HG03025 (cell line): ENCODE measurements around the gene NR2C1.

Source experiments
- ATAC-seq: cut with Tn5 transposase; IDR thresholded peaks from one replicate; pipeline ENCODE4 v1.9.1; 2021; ENCODE audit warnings: mild to moderate bottlenecking, moderate library complexity; ENCODE audit not compliant: unreplicated experiment, low FRiP score

NR2C1 gene

DNA sequence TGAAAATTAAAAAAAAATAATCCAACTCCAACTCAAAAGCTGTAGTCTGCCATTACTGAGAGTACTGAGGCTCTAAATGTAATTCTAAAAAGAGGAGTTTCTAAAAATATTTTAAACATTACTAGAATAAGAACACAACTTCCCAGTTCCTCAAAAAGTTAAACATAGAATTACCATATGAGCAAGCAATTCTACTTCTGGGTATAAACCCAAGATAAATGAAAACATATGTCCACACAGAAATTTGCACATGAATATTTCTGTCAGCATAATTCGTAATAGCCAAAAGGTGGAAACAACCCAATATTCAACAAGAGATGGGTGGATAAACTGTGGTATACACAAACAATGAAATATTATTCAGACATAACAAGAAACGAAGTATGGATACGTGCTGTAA is 15.0 kb upstream of the NR2C1 start:
- no peak for ATAC-seq

DNA sequence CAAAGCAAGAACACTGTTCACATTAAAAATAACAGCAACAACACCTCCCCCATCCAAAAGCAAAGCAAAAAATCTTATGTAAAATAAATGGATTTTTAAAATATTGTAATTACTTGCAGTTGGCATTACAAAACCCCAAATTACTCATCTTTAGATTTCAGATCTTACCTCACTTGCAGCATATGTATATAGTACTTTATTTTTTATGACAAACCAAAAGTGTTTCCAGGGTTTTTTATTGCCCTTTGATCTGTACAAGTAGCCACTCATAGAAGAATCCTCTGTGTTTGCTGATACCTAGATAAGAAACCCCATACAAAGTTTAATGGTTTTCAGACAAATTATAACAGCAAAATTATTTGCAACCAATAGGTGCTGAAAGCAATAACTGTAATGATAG is 12.2 kb upstream of the NR2C1 start:
- no peak for ATAC-seq

- ATAC-seq: no peak
Observed at GRCh38 chr12:95083938-95084337, 10.5 kb upstream of the NR2C1 start.

DNA sequence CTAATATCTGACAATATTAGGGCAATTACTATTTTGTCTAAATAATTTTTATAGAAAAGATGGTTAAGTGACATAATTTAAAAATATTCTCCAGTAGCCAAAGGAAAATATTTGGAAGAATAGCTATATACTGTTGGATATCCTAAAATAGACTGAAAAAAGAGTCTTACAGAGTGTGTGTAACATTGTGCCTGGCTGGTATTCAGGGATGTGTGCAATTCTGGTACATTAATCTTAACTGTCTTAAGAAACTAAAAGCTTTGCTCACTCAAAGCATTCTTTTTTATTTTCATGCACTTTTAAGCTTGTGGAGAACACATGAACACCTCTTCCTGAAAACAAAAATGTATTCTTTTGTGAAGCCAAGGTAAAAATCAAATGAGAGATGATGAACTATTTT is 10.1 kb upstream of the NR2C1 start:
- ATAC-seq: no peak

GRCh38 chr12:95077341-95077740 is 3.9 kb upstream of the NR2C1 start:
- ATAC-seq: no peak

- no peak for ATAC-seq
Observed at GRCh38 chr12:95074766-95075165, 1.3 kb upstream of the NR2C1 start.

DNA sequence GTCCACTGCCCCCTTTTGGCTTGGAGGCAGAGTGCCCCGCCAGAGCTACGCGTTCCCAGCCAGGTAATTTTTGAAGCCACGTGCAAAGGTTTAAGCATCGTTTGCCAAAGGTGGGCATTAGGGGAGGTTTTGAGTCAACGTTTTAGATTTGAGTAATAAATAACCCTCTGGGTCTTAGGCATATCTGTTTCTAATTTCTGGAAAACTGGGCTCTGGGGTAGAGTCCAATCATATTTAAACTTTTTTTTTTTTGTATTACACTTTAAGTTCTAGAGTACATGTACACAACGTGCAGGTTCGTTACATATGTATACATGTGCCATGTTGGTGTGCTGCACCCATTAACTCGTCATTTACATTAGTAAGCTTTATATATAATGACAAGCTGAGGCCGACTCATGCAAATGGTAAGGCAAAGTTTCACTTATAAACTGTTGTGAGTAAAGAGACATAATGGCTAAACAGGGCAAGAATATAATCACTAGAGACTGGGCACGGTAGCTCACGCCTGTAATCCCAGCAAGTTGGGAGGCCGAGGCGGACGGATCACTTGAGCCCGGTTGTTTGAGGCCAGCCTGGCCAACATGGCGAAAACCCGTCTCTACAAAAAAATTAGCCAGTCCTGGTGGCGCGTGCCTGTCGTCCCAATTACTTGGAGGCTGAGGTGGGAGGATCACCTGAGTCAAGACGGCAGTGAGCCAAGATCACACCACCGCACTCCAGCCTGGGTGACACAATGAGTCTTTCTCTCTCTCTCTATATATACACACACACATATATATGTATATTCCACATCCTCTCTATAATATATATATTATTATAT is 491 bp upstream of the NR2C1 start:
- ATAC-seq: no peak

DNA sequence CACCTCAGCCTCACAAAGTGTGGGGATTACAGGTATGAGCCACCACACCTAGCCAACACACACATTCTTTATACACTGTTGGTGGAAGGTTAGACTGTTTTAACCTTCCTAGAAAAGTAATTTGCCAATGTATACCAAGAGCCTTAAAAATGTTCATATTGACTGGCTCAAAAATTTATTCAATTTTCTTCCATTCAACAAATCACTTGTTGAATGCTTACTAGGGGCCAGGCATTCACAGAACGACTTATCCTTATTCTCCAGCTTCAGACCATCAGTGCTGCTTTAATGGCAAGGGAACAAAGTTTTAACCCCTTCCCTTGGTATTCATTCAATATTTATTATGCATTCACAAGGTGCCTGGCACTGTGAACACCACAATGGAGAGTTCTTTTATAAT is 3.0 kb downstream of the NR2C1 start:
- ATAC-seq: no peak

DNA sequence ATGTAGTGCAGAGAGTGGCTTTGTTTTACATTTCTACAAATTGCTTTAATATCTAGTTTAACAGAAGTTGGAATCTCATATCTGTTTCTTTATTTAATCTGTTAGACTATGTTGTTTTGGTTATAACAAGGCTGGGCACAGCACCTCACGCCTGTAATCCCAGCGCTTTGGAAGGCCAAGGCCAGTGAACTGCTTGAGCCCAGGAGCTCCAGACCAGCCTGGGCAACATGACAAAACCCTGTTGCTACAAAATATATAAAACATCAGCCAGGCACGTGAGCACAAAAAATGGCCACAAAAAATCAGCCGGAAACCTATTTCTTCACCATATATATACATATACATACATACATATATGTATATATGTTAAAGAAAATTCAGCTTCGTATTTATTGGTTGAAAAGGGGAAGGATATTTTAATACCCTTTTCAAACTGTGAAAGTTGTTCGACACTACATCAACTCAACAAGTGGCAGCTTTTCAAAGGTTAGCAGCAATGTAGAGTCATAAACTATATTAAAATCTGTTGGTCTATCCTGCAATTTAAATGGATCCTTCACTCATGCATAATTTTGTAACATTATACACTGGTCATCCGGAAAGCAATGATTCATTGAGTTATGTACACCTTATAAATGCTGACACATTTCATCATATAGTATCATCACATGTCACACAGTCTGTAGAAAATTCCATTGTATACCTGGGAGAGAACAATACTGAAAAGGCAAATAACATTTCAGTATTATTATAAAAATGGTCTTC is 7.1 kb downstream of the NR2C1 start:
- no peak for ATAC-seq

GRCh38 chr12:95060951-95061350 is 12.5 kb downstream of the NR2C1 start:
- no peak for ATAC-seq

DNA sequence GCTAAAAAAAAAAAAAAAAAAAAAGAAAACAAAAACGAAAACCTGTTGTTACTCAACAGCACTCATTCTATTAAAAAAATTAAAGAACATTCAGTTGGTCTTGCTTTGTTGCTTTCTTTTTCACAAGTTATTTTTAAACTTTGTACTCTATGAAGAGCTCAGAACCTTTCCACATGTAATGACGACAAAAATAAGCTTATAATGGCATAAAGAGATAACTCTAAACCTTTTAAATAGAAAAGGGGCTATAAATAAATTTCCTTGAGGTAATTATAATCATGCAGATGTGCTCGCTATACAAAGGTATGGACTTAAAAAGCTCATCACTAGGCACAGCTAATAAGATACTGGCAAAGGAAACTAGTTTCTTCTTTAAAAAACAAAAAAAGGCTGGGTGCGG is 13.4 kb downstream of the NR2C1 start:
- ATAC-seq: no peak

DNA sequence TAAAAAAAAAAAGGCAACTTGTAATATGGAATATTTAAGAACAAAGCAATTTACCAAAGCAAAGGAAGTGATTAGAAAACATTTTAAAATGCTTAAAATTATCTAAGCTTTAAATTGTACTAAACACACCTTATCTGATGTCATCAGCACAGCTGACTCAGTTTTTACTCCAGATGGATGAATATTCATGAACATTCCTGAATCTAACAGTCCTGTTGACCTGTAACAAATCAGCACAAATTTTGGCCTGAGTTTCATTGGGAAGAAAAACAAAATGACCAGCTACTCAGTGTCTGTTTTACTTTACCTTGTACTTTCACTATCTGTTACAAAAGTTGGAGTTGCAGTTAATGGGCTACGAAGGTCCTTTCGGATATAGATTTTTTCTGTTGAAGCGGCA is 16.0 kb downstream of the NR2C1 start:
- ATAC-seq: no peak

DNA sequence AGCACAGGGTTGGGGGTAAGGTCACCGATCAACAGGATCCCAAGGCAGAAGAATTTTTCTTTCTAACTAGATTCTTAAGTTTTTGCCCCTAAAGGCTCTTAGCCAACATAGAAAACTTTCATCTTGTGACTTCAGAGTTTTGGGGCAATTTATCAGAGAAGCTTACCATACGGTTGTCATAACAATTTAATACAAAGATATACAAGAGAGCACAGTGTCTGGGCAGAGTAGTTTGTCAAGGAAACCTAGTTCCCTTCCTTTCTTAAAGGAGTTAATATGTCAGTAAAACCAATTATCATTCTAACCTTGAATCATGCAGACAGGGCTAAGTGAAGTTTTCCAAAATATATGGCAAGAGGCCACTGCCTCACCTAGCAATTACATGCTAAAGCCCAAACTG is 18.4 kb downstream of the NR2C1 start:
- ATAC-seq: no peak

GRCh38 chr12:95054206-95054605 is 19.2 kb downstream of the NR2C1 start:
- ATAC-seq: no peak

GRCh38 chr12:95051241-95051640 is 22.2 kb downstream of the NR2C1 start:
- no peak for ATAC-seq

GRCh38 chr12:95037906-95038305 is 35.5 kb downstream of the NR2C1 start:
- ATAC-seq: no peak

- no peak for ATAC-seq
Observed at GRCh38 chr12:95034750-95035149, 38.7 kb downstream of the NR2C1 start.

GRCh38 chr12:95022477-95022876 is 50.9 kb downstream of the NR2C1 start:
- ATAC-seq: no peak

GRCh38 chr12:95017482-95017881 is 55.9 kb downstream of the NR2C1 start:
- ATAC-seq: no peak

DNA sequence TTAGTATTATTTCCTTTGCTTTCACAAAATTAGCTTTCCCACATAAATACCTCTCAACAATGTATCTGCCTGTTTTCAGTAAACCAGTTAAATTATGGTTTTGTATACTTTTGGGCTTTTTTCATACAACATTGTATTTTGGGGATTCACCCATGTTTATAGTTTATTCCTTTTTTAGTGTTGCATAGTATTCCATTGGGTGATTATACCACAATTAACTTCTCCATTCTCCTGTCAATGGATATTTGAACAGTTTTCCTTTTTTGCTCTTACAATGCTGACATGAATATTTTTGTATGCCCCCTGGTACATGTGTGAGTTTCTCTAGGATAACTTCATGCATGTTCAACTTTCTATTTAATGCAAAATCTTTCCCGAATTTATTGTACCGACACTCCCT is 57.3 kb downstream of the NR2C1 start:
- ATAC-seq: no peak

DNA sequence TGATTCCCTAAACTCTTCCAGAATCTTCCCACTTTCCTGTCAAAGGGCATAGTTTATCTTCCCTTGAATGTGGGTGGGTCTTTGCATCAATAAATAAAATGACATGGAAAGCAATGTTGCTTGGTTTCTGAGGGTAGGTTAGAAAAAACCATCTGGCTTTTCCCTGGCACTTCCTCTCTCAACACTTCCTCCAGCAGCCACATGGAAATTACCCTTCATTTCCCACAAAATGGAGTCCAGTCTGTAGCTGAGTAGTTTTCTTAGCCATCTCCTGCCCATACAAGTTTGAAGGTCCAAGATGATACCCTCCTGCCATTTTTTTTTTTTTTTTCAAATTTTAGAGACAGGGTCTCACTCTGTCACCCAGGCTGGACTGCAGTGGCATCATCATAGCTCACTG is 58.9 kb downstream of the NR2C1 start:
- no peak for ATAC-seq

DNA sequence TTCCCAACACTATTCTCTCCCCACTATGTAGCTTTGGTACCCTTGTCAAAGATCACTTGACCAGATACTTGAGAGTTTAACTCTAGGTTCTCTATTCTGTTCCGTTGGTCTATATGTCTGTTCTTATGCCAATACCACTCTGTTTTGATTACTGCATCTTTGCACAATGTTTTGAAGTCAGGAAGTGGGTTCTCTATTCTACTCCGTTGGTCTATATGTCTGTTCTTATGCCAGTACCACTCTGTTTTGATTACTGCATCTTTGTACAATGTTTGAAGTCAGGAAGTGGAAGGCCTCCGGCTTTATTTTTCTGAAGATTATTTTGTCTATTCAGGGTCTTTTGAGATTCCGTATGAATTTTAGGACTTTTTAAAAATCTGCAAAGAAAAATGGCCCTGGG is 67.2 kb downstream of the NR2C1 start:
- no peak for ATAC-seq
